Measurements from ENCODE around the gene MAP3K5. TPM values are rescaled to one million over a fixed set of nuclear protein-coding genes. Genes with fewer than 3 reads are reported as not detected.
"Not testable (repeated sequence)": the region's sequence is repeated elsewhere in the genome, so short reads cannot be mapped to it uniquely, and the experiment has no call there.

Gene MAP3K5
- total and polyA plus RNA-seq, 12 donors, result 41.9 to 306 (median 215) TPM

- Histone ChIP-seq H3K36me3 (replicated peaks in 1 of 2) (peaks cover 0 to 37% of the 10 kb centered on the region in 2 donors), H3K27me3 (no peaks in the 10 kb centered on the region), H3K27ac (peak overlapping the region; percentile 3 to 82 (median 70)), H3K9me3 (replicated peaks in 1 of 3) (no peaks in the 10 kb centered on the region), H3K4me1 (replicated peaks in 1 of 2) (peaks cover 23 to 97% of the 10 kb centered on the region in 2 donors), H3K4me3 (no peak overlapping the region)
- peak; percentile 42 to 84 (median 79) for DNase-seq
- intact Hi-C loops (cut with DNase I), result no loop called here
- TF ChIP-seq, protein P1, sequence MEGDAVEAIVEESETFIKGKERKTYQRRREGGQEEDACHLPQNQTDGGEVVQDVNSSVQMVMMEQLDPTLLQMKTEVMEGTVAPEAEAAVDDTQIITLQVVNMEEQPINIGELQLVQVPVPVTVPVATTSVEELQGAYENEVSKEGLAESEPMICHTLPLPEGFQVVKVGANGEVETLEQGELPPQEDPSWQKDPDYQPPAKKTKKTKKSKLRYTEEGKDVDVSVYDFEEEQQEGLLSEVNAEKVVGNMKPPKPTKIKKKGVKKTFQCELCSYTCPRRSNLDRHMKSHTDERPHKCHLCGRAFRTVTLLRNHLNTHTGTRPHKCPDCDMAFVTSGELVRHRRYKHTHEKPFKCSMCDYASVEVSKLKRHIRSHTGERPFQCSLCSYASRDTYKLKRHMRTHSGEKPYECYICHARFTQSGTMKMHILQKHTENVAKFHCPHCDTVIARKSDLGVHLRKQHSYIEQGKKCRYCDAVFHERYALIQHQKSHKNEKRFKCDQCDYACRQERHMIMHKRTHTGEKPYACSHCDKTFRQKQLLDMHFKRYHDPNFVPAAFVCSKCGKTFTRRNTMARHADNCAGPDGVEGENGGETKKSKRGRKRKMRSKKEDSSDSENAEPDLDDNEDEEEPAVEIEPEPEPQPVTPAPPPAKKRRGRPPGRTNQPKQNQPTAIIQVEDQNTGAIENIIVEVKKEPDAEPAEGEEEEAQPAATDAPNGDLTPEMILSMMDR (IDR thresholded peaks at IDR 0.05), result no peak
- peak in 1 of 2 donors; percentile 29 for TF ChIP-seq POLR2A (IDR thresholded peaks at IDR 0.05)
- 13 to 21% (median 18%) methylated on average over 2 of the region's 2 CpGs for WGBS, 4 donors
Observed at GRCh38 chr6:136696238-136696637, 96.0 kb downstream of the MAP3K5 start.

GRCh38 chr6:136695412-136695811 lies 96.9 kb downstream of the MAP3K5 start:
- no peaks in the 10 kb centered on the region for H3K27me3 ChIP-seq
- peaks cover 24 to 97% of the 10 kb centered on the region in 2 donors for H3K4me1 ChIP-seq (replicated peaks in 1 of 2)
- no peak overlapping the region for H3K4me3 ChIP-seq
- DNase-seq, result no peak
- H3K27ac ChIP-seq, result peak overlapping the region; percentile 3 to 82 (median 70)
- TF ChIP-seq, protein P1 (IDR thresholded peaks at IDR 0.05), result no peak
- WGBS, 4 donors, result 93 to 97% (median 96%) methylated on average over 2 of the region's 2 CpGs
- peaks cover 0 to 37% of the 10 kb centered on the region in 2 donors for H3K36me3 ChIP-seq (replicated peaks in 1 of 2)
- H3K9me3 ChIP-seq (replicated peaks in 1 of 3), result no peaks in the 10 kb centered on the region
- intact Hi-C loops (cut with DNase I), result no loop called here

GRCh38 chr6:136693090-136693489 lies 99.2 kb downstream of the MAP3K5 start:
- H3K4me3 ChIP-seq, result no peak overlapping the region
- H3K27ac ChIP-seq, result peak overlapping the region in 1 of 5 donors; percentile 64
- TF ChIP-seq, protein P1 (IDR thresholded peaks at IDR 0.05), result no peak
- no peak for TF ChIP-seq POLR2A (IDR thresholded peaks at IDR 0.05)
- no peak for DNase-seq
- intact Hi-C loops (cut with DNase I), result no loop called here
- peaks cover 43 to 96% of the 10 kb centered on the region in 2 donors for H3K4me1 ChIP-seq (replicated peaks in 1 of 2)
- H3K36me3 ChIP-seq (replicated peaks in 1 of 2), result peaks cover 0 to 33% of the 10 kb centered on the region in 2 donors
- no peaks in the 10 kb centered on the region for H3K27me3 ChIP-seq
- H3K9me3 ChIP-seq (replicated peaks in 1 of 3), result no peaks in the 10 kb centered on the region

DNA sequence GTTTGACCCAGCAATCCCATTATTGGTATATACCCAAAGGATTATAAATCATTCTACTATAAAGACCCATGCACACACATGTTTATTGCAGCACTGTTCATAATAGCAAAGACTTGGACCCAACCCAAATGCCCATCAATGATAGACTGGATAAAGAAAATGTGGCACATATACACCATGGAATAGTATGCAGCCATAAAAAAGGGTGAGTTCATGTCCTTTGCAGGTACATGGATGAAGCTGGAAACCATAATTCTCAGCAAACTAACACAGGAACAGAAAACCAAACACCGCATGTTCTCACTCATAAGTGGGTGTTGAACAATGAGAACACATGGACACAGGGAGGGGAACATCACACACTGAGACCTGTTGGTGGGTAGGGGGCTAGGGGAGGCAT lies 104.4 kb downstream of the MAP3K5 start:
- H3K4me3 ChIP-seq; intact Hi-C loops (cut with DNase I); H3K9me3 ChIP-seq (replicated peaks in 1 of 3); H3K36me3 ChIP-seq (replicated peaks in 1 of 2); DNase-seq; H3K27me3 ChIP-seq: not testable (repeated sequence)
- Histone ChIP-seq H3K27ac (peak overlapping the region in 4 of 5 donors; percentile 1 to 64 (median 44)), H3K4me1 (replicated peaks in 1 of 2) (peaks cover 40 to 85% of the 10 kb centered on the region in 2 donors)
- 94 to 100% (median 100%) methylated on average over 1 of the region's 1 CpG for WGBS, 4 donors

DNA sequence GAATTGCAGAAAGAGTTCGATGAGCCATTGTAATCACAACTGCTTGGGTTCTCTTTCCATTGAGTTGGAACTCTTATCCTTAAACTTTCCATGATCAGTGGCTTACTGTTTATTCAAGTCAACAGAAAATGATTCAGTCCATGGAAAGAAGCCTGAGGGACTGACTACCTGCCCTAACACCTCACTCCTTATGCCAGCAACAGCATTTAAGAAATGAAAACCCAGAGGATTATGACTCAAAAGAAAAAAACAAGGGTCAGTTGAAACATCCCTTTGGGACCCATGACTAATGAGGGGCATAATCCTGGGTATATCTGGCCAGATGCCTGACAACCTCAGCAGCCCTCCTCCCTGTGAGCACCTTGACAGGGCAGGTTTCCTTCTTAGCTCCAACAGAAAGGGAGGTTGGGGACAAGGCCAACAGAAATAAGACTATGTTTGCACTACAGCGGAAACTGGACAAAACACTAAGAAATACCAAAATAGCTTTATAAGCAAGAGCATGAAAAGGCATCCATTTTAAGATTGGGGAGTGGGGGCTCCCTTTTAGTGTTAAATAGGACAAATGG lies 106.7 kb downstream of the MAP3K5 start:
- peak overlapping the region in 3 of 5 donors; percentile 39 to 75 (median 43) for H3K27ac ChIP-seq
- H3K4me3 ChIP-seq, result no peak overlapping the region
- intact Hi-C loops (cut with DNase I), result no loop called here
- DNase-seq, result no peak
- no peaks in the 10 kb centered on the region for H3K9me3 ChIP-seq (replicated peaks in 1 of 3)
- peaks cover 55 to 76% of the 10 kb centered on the region in 2 donors for H3K4me1 ChIP-seq (replicated peaks in 1 of 2)
- no peaks in the 10 kb centered on the region for H3K27me3 ChIP-seq
- WGBS, 4 donors, result 82 to 94% (median 93%) methylated on average over 2 of the region's 2 CpGs
- H3K36me3 ChIP-seq (replicated peaks in 1 of 2), result no peaks in the 10 kb centered on the region
- TF ChIP-seq, protein P1 (IDR thresholded peaks at IDR 0.05), result no peak
- TF ChIP-seq POLR2A (IDR thresholded peaks at IDR 0.05), result no peak

All from adrenal gland (tissue), 12 donors.